Ectodermal cell (in vitro differentiated cells): ENCODE data around the gene ITPRIPL2.

Source experiments
- H3K27ac ChIP-seq: 2 replicates; pipeline ENCODE4 v1.7.0; 2013; ENCODE audit warnings: mild to moderate bottlenecking, low read depth, low read length; ENCODE audit not compliant: insufficient read depth, poor library complexity, severe bottlenecking
- H3K27me3 ChIP-seq: 2 replicates; pipeline ENCODE4 v1.7.0; 2013; ENCODE audit warnings: mild to moderate bottlenecking, low read length; ENCODE audit not compliant: insufficient read depth, control insufficient read depth, poor library complexity, severe bottlenecking
- H3K36me3 ChIP-seq: one replicate; pipeline ENCODE4 v1.7.0; 2013; ENCODE audit warnings: low read length; ENCODE audit not compliant: control insufficient read depth, insufficient read depth
- H3K4me1 ChIP-seq: one replicate; pipeline ENCODE4 v1.7.0; 2013; ENCODE audit warnings: low read length; ENCODE audit not compliant: control insufficient read depth, insufficient read depth
- H3K4me3 ChIP-seq: 2 replicates; pipeline ENCODE4 v1.7.0; 2013; ENCODE audit warnings: low read depth, low read length, control low read depth; ENCODE audit not compliant: insufficient read depth
- H3K9me3 ChIP-seq: 2 replicates; pipeline ENCODE4 v1.7.0; 2013; ENCODE audit warnings: mild to moderate bottlenecking, low read length, moderate library complexity; ENCODE audit not compliant: control insufficient read depth
- WGBS, 2 experiments: methylation state at CpG; one replicate each; pipeline ENCODE4 v1.1.7; 2013; ENCODE audit warnings: missing lambda C conversion rate in 2 of 2; 5-methylcytosine and 5-hydroxymethylcytosine counted together

ITPRIPL2 gene

GRCh38 chr16:19165101-19165500, 51.3 kb downstream of the ITPRIPL2 start:
- 77 to 86% methylated on average over 5 of the region's 5 CpGs for WGBS, 2 experiments
- Histone ChIP-seq H3K27ac (no peak overlapping the region), H3K4me1 (no peaks in the 10 kb centered on the region), H3K4me3 (no peak overlapping the region), H3K9me3 (no peaks in the 10 kb centered on the region), H3K27me3 (peaks cover 25% of the 10 kb centered on the region), H3K36me3 (no peaks in the 10 kb centered on the region)

- H3K27me3 ChIP-seq, result peaks cover 30% of the 10 kb centered on the region
- H3K4me1 ChIP-seq, result no peaks in the 10 kb centered on the region
- H3K36me3 ChIP-seq, result no peaks in the 10 kb centered on the region
- WGBS, 2 experiments, result 81 to 91% methylated on average over 2 of the region's 2 CpGs
- H3K9me3 ChIP-seq, result no peaks in the 10 kb centered on the region
- H3K4me3 ChIP-seq, result no peak overlapping the region
- no peak overlapping the region for H3K27ac ChIP-seq
Measured at GRCh38 chr16:19166500-19166899, 52.7 kb downstream of the ITPRIPL2 start.

GRCh38 chr16:19167710-19168370, 54.1 kb downstream of the ITPRIPL2 start, which contains the start of gene SYT17:
SYT17 (plus strand) TSS chr16:19168240; CDS start chr16:19168647, 407 bp downstream.
- H3K9me3 ChIP-seq, result no peaks in the 10 kb centered on the region
- 1% methylated on average over 63 of the region's 63 CpGs for WGBS, 2 experiments

GRCh38 chr16:19168371-19169081, 54.8 kb downstream of the ITPRIPL2 start:
- H3K27me3 ChIP-seq, result peaks cover 38% of the 10 kb centered on the region
- H3K4me1 ChIP-seq, result no peaks in the 10 kb centered on the region
- no peaks in the 10 kb centered on the region for H3K36me3 ChIP-seq
- no peak overlapping the region for H3K27ac ChIP-seq
- peak overlapping the region; percentile 53 for H3K4me3 ChIP-seq
- WGBS, 2 experiments, result 1% methylated on average over 68 of the region's 68 CpGs
- H3K9me3 ChIP-seq, result no peaks in the 10 kb centered on the region

More at GRCh38 chr16:19167710-19168370, 54.1 kb downstream of the ITPRIPL2 start, which contains the start of gene SYT17:
- Histone ChIP-seq H3K4me1 (no peaks in the 10 kb centered on the region), H3K36me3 (no peaks in the 10 kb centered on the region), H3K27ac (no peak within 1 kb of the TSS), H3K4me3 (peak within 1 kb of the TSS; percentile 53), H3K27me3 (peaks cover 38% of the 10 kb centered on the region)

GRCh38 chr16:19169082-19169639, 55.4 kb downstream of the ITPRIPL2 start:
- Histone ChIP-seq H3K36me3 (no peaks in the 10 kb centered on the region), H3K9me3 (no peaks in the 10 kb centered on the region), H3K4me3 (peak overlapping the region; percentile 53), H3K27ac (no peak overlapping the region), H3K4me1 (no peaks in the 10 kb centered on the region), H3K27me3 (peaks cover 38% of the 10 kb centered on the region)
- WGBS, 2 experiments, result 22 to 23% methylated on average over 19 of the region's 19 CpGs

- Histone ChIP-seq H3K27ac (no peak overlapping the region), H3K4me1 (no peaks in the 10 kb centered on the region), H3K4me3 (no peak overlapping the region), H3K27me3 (peaks cover 38% of the 10 kb centered on the region), H3K9me3 (no peaks in the 10 kb centered on the region), H3K36me3 (no peaks in the 10 kb centered on the region)
- WGBS, 2 experiments, result 86% methylated on average over 7 of the region's 7 CpGs
Measured at GRCh38 chr16:19170043-19170655, 56.4 kb downstream of the ITPRIPL2 start.
